Activated T-cell treated with anti-CD3 and anti-CD28 coated beads for 4 hours (primary cell): Measurements from ENCODE around the gene MRPL18.
"Not testable (repeated sequence)": the region's sequence is repeated elsewhere in the genome, so short reads cannot be mapped to it uniquely, and the experiment has no call there.

ENCODE experiments used
- DNase-seq: peaks from one replicate; pipeline ENCODE4 v3.0.0-alpha.2; 2020

Gene MRPL18

DNA sequence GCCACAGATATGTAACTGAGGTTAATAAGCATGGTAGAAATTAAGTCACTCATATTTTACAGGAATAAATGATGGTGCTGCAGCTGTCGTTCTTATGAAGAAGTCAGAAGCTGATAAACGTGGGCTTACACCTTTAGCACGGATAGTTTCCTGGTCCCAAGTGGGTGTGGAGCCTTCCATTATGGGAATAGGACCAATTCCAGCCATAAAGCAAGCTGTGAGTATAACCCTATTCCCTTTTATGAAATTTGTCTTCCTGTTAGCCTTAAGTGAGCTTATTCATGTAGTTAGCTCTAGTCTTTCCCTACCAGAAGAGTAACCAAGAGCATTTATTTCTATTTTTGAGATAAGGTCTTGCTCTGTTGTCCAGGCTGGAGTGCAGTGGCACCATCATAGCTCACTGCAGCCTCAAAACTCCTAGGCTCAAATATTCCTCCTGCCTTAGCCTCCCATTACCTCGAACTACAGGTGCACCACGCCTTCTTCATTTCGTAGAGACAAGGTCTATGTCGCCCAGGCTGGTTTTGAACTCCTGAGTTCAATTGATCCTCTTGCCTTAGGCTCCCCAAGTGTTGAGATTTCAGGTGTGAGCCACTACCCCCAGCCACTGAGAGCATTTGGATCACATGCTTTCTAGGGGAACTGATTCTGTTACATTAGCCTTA lies 12.9 kb upstream of the MRPL18 start:
- DNase-seq: no peak

DNA sequence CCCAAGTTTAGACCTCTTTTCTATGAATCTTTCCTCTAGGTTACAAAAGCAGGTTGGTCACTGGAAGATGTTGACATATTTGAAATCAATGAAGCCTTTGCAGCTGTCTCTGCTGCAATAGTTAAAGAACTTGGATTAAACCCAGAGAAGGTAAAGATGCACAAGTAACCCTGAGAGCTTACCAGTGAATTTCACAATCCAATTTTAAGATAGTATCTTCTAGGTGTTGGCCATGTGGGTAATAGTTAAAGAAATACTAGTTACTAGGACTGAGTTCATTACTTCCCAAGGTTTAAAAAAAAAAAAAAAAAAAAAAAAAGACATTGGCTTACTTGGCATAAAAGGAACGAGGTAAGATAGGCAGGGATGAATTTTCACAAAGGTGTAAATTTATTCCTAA lies 12.1 kb upstream of the MRPL18 start:
- no peak for DNase-seq

DNA sequence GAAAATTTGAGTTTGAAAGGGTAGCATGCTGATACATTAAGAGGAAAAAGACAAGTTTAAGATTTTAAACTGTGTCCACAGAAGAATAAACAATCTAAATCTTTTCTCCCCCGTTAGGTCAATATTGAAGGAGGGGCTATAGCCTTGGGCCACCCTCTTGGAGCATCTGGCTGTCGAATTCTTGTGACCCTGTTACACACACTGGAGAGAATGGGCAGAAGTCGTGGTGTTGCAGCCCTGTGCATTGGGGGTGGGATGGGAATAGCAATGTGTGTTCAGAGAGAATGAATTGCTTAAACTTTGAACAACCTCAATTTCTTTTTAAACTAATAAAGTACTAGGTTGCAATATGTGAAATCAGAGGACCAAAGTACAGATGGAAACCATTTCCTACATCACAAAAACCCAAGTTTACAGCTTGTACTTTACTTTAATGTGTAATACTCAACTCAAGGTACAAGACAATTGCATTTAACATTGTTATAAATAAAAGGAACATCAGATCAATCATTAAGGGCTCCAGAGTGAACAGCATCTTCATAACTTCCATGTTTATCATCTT lies 11.6 kb upstream of the MRPL18 start:
- DNase-seq: no peak

DNA sequence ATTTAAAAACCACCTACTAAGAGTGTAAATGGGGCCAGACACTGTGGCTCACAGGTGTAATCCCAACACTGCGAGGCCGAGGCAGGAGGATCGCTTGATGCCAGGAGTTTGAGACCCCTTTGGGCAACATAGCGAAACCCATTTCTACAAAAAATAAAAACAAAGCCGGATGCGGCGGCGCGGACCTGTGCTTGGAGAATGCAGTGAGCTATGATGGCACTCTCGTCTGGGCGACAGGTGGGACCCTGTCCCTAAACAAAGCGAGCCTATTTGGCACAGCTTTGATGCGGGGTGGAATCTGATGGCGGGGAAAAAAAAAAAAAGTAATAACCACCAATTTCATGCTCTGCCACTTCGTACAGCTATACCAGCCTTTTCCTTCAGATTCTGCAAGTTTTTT lies 2.0 kb upstream of the MRPL18 start:
- DNase-seq: no peak

DNA sequence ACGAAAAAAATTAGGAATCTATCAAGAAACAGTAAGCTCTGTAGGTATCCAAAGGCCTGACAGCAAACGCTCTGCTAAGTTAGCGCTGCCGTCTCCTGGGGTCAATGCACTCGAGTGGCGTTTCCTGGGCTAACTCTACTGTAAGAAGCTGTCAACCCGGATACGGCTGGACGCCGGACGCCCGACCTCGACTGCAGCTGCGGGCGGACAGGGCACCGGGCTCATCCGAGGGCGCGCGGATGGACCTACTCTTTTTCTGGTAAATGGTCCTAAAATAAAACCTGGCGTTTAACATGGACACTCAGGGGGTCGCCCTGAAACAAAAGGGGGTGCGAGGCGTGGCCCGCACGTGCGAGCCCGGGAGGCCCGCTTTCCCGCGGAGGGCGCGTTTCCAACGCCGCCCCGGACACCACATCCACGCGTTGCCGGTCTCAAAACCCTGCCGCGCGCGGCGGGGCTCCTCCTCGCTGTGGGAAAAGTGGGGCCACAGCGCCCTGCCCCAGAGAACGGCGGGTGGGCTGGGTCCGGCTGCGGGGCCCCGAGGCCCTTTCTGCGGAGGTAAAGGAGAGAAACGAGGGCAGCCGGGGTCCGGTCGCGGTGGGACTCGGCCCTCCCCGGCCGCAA lies 1.4 kb upstream of the MRPL18 start:
- no peak for DNase-seq

DNA sequence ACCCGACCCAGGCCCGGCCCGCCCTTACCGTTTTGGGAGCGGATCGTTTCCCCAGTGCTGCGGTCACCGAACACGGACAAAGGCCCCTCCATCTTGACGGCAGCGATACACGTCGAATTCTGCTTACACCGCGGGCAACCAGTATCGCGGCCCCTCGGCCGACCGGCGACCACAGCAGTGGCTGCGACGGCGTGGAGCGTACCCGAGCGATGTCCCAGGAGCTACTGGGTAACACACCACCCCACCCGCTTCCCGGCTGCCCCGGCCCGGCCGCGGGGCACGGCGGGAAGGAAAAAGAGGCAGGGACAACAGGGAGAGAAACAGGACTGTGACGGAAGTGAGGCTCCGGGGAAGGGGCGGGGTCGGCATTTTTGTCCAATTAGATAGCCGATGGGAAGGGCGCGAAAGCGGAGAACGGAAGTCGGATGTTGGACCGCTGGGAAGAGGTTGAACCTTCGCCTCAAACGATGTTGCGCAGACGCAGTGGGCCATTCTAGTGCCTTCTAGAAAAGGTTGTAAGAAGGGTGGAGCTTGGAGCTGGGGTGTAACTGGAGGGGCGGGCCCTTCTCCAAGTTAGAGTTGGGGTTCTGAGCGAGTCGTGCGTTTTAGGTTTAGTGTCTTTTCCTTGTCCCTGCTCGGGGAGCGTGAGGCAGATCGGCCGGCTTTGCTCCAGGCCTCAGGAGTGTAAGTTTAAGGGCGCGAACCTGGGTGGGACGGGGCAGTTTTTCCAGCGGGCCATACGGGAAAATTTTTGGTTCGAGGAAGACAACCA lies 704 bp upstream of the MRPL18 start, which contains the start of gene TCP1:
TSS of gene TCP1 (minus strand) at position 226 of the 772 bp plus-strand sequence. CDS start at position 92, 134 bp downstream.
- peak; percentile 98 for DNase-seq

DNA sequence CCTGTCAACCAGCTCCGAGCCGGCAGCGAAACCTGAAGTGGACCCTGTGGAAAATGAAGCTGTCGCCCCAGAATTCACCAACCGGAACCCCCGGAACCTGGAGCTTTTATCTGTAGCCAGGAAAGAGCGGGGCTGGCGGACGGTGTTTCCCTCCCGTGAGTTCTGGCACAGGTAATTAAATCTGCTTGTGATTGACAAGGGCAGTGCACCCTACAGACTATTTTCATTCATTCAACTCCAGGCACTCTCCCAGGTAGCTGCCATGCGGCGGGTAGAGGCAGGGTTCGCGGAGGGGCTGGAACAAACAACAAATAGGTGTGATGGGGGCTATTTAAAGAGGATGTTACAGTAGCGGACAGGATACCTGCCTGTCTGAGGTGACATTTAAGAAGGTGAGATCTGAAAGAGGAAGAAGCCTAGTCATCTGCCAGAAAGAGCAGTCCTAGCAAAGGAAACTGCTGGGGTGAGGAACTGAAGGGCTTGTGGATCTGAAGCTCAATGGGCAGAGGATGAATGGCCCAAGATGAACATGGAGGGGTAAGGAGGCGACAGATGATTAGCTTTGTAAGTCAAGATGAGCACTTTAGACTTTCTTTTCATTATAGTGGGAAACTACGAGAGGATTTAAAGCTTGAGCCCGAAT lies 810 bp downstream of the MRPL18 start:
- DNase-seq: no peak

DNA sequence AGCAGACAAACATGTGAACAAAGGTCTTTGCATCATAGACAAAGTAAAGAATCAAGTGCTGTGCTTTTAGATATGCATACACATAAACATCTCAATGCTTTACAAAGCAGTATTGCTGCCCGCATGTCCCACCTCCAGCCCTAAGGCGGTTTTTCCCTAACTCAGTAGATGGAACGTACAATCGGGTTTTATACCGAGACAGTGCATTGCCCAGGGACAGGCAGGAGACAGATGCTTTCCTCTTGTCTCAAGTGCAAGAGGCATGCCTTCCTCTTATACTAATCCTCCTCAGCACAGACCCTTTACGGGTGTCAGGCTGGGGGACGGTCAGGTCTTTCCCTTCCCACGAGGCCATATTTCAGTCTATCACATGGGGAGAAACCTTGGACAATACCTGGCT lies 4.7 kb downstream of the MRPL18 start:
- not testable (repeated sequence) for DNase-seq

DNA sequence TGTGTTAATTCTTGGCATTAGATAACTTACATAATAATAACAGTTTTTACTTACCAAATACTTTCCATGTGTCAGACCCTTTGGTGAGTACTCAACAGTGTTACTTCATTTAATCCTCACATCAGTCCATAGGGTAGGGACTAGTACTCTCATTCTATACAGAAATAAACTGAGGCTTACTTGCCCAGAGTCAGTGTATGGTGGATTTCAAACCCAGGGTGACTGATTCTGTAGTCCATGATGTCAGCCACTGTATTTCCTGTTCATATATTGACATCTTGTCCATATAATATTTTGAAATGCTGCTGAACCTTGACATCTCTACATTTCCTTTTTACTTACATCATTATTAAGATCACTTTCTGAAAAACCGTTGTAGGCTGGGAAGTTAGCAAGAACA lies 7.3 kb downstream of the MRPL18 start:
- no peak for DNase-seq

DNA sequence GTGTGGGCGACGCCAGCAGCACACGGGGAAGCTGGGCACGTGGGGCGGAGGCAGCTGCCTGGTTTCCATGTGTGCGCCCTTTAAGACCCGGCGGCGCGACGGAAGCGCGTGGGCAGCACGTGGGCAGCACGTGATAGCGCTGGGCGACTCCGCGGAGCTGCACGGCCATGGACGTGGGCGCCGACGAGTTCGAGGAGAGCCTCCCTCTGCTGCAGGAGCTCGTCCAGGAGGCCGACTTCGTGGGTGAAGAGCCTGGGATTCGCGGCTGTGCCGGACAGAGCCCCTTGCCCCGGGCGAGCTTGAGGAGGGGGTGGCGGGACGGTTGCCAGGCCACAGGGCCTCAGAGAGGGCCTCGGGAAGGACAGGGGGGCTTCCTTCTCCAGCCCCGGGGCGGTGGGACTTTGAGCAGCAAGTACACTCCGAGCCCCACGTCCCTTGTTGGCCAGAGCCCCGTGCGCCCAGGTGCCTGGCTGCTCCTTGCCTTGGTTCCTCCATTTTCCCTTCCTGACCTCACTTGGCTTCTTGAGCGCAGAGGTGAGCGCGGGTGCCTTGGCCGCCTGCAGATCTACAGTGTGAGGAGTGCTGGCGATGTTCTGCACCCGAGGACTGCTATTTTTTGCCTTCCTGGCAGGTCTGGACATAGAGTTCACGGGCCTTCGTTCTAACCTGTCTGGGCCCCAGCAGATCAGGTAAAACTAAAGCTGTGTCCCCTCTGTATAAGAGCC lies 10.0 kb downstream of the MRPL18 start, which contains the start of gene PNLDC1:
TSS of gene PNLDC1 (plus strand) at position 136 of the 725 bp plus-strand sequence. CDS start at position 168, 32 bp downstream.
- no peak for DNase-seq

DNA sequence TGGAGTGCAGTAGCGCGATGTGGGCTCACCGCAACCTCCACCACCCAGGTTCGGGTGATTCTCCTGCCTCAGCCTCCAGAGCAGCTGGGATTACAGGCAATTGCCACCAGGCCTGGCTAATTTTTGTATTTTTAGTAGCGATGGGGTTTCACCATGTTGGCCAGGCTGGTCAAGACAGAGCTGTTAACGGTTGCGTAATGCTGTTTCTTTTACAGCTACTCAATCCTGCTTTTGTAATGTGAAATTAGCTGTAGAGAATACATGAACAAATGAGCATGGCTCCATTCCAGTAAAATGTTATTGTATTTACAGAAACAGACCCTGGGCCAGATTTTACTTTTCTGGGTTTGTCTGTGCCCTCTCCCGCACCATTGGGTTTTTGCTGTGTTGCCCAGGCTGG lies 11.7 kb downstream of the MRPL18 start:
- DNase-seq: no peak

DNA sequence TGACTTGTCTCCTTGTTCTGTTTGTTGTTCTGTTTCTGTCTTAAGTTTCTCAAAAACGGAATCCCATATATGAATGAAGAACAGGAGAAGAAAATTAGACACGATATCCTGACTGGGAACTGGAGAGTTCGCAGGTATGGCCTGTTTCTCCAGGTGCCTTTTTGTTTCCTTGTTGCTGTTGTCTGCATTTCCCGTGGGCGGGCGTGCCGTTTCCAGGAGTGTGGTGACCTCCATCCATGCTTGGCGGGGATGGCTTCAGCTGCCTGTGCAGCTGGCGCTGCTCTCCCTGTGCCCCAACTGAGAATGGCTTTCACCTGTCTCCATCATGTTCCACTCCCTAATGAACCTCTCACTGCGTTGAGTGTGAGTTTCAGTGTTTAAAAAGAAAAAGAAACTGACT lies 14.2 kb downstream of the MRPL18 start:
- no peak for DNase-seq

DNA sequence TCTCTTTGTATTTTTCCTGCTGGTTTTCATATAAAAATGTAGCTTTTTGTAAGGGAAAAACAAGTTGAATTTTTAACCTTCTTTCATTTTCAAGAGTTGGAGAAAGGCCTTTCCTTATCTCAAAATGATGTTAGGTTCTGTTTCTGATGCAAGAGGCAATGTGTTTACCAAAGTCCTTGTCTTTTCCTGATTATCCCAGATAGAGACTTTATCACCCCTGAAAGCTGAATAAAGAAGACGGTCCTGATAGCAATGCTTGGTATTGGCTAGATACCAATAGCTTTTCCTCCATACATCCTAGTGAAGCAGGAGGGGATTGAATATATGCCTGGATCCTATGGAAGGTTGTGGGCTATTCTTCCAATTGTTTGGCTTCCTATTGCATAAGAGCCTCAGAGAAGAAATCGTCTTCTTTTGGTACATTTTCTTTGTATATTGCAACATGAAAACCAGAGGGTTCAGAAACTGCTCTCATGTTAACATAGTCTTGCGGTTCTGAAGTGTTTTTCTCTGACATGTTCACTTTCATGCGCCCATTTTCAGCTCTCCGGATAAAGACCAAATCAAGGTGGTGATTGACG lies 15.3 kb downstream of the MRPL18 start:
- no peak for DNase-seq

DNA sequence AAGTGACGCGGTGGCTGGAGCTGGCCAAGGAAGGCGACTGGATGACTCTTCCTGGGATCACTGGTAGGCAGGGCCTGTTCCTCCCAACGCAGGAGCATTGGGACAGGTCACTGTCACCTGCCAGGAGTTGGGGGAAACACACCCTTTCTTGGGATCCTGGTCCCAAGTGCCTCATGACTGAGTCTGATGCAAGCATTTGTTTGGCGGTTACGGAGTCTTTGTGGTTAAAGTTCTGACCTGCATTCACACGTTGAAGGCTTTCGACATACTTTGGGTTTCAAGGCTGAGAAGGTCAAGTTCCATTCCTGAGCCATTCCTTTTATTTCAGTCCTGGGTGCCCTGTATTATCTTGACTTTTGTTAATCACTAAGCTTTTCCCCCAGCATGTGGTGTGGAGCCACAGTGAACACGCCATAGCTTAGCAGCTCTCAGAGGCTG lies 15.8 kb downstream of the MRPL18 start:
- no peak for DNase-seq

DNA sequence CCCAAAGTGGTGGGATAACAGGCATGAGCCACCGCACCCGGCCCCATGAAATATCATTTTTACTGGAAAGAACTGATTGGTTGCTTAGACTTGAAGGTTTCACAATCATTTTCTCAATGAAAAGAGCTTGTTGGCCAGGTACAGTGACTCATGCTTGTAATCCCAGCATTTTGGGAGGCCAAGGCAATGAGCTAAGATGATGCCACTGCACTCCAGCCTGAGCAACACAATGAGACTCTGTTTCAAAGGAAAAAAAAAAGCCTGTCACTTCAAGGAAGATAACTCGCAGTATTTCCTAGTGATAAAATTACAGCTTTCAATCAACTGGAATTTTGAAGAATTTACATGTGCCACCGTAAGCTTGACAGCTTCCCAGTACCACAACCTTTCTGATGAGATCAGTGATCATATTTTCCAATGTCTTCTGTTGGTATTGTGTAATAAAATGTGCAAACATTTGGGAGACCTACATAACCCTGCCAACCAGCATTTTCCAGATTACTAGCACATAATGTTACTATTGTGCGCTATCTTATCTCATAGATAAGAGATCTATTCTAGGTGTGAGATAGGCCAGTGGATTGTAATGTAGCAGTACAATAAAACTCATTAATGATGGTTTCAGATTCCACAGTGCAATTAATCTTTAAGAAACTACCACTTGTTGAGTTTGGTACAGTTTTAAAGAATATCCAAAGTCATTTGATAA lies 17.0 kb downstream of the MRPL18 start:
- DNase-seq: no peak

DNA sequence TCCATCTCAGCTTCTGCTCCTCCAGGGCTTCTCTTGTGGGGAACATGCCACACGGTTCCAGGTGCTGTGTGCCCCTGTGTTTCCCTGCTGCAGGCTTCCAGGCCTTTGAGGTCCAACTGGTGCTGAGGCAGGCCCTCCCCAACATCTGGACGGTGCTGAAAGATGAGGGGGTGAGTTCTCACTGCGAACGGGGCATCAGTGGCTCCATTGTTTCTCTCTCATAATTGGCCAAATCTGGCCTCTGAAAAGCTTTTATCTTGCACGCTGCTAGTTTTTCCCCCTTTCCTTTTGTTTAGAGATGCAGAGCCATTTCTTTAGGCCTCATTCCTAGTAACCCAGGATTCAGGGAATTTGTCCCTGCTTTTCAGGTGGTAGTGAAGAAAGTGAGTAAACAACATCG lies 18.4 kb downstream of the MRPL18 start:
- DNase-seq: no peak

DNA sequence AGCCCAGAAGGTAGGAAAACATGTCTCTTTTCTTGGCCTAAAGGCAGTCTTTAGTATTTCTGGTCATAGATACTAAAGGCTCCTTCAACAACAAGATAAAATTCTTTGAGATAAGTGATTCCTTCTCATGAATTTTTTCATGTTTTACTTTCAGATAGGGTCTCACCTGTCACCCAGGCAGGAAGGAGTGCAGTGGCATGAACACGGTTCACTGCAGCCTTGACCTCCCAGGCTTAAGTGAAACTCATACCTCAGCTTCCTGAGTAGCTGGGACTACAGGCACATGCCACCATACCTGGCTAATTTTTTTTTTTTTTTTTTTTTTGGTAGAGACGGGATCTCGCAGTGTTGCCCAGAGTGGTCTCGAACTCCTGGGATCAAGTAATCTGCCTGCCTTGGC lies 18.9 kb downstream of the MRPL18 start:
- DNase-seq: no peak

DNA sequence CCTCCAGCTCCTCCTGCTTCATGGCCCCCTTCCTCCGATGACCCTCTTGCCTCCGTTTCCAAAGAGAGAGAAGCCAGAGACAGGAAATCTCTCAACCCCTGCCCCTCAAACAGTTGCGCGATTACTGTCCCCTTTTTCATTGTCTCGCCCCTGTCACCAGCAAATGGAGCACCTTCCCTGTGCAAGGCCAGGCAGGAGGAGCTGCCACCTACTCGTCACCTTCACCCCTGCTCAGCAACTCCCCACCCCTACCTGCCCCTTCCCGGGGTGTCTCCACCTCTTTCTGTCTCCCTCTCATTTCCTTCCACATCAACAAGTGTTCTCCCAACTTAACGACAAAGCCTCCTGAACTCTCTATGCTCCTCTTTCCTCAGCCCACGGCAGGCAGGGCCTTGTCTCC lies 23.5 kb downstream of the MRPL18 start:
- no peak for DNase-seq

DNA sequence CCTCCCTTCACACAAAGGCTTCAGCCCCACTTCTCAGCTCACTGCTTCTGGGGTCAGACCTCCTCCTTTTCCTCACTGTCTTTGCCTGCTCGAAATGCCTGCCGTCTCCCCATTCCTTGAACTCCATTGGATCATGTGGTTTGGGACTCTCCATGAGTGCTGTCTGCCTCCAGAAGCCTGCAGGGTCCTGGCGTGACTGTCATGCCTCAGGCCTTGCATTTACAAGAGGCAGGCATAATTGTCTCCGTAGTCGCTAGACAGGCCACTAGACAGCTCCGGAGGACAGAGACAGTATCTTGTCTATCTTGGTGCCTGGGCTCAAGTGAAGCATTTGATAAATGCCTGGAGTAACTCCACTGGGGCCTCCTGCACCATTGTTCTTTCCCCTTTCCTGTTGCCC lies 25.1 kb downstream of the MRPL18 start:
- no peak for DNase-seq

DNA sequence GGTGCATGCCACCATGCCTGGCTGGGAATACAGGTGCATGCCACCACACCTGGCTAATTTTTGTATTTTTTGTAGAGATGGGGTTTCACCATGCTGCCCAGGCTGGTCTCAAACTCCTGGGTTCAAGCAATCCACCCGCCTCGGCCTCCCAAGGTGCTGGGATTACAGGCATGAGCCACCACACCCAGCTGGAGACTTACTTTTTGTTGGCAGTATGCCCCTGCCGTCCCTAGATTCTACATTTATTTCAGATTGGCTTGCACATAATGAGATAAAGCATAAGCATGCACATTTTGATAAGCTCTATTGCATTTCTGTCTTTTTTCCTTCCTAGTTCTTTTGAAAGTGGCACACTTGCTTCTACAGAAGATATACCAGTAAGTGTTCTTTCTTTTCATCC lies 26.5 kb downstream of the MRPL18 start:
- not testable (repeated sequence) for DNase-seq
